ENCODE results near the gene PCDHA10. TPM values are rescaled to one million over a fixed set of nuclear protein-coding genes. Genes with fewer than 3 reads are reported as not detected.
A peak's percentile ranks its signal among the peaks of the same experiment; 100 is the strongest.
"Not testable (repeated sequence)": the region's sequence is repeated elsewhere in the genome, so short reads cannot be mapped to it uniquely, and the experiment has no call there.

PCDHA10 gene
- total and polyA plus RNA-seq, 4 experiments from 2014 or later, result not detected

GRCh38 chr5:140834439-140835008 is 21.2 kb upstream of the PCDHA10 start:
- peaks cover 9 to 15% of the 10 kb centered on the region in 2 donors for H3K27me3 Mint-ChIP-seq
- H3K27ac Mint-ChIP-seq; H3K4me3 Mint-ChIP-seq; DNase-seq; H3K27ac ChIP-seq (ENCODE audit: low read depth, low read length); H3K4me3 ChIP-seq (ENCODE audit: low read length in 2 of 2); H3K36me3 ChIP-seq (ENCODE audit: insufficient read depth, low read length); H3K27me3 ChIP-seq (ENCODE audit: insufficient read depth, low read length); H3K4me1 ChIP-seq (ENCODE audit: insufficient read depth, low read length); POLR2A ChIA-PET (ENCODE audit: partially characterized antibody); CTCF ChIA-PET (ENCODE audit: partially characterized antibody); H3K36me3 Mint-ChIP-seq; intact Hi-C loops (cut with micrococcal nuclease); H3K4me1 Mint-ChIP-seq; H3K9me3 ChIP-seq (ENCODE audit: control insufficient read depth in 1 of 2, low read length in 2 of 2): not testable (repeated sequence)
- peaks cover 0 to 45% (median 30%) of the 10 kb centered on the region in 8 donors for H3K9me3 Mint-ChIP-seq

- H3K9me3 Mint-ChIP-seq, result peaks cover 0 to 49% (median 35%) of the 10 kb centered on the region in 8 donors
- POLR2A ChIA-PET (ENCODE audit: partially characterized antibody), result no interaction called here
- no peak for DNase-seq
- Histone ChIP-seq H3K27ac (ENCODE audit: low read depth, low read length) (no peak overlapping the region), H3K9me3 (ENCODE audit: control insufficient read depth in 1 of 2, low read length in 2 of 2) (no peaks in the 10 kb centered on the region), H3K4me3 (ENCODE audit: low read length in 2 of 2) (no peak overlapping the region), H3K36me3 (ENCODE audit: insufficient read depth, low read length) (no peaks in the 10 kb centered on the region), H3K27me3 (ENCODE audit: insufficient read depth, low read length) (no peaks in the 10 kb centered on the region), H3K4me1 (ENCODE audit: insufficient read depth, low read length) (no peaks in the 10 kb centered on the region)
- H3K36me3 Mint-ChIP-seq, result peaks cover 1 to 4% of the 10 kb centered on the region in 2 donors
- H3K4me3 Mint-ChIP-seq, result no peak overlapping the region
- H3K27me3 Mint-ChIP-seq, result peaks cover 15 to 16% of the 10 kb centered on the region in 2 donors
- H3K27ac Mint-ChIP-seq, result no peak overlapping the region
- CTCF ChIA-PET (ENCODE audit: partially characterized antibody), result no interaction called here
- peaks cover 0 to 3% (median 0%) of the 10 kb centered on the region in 4 donors for H3K4me1 Mint-ChIP-seq
- intact Hi-C loops (cut with micrococcal nuclease), result no loop called here
Observed at GRCh38 chr5:140835622-140836510, 19.8 kb upstream of the PCDHA10 start.

GRCh38 chr5:140840978-140841962 is 14.4 kb upstream of the PCDHA10 start, which contains the start of gene PCDHA8:
PCDHA8 (plus strand) TSS chr5:140841187; CDS start chr5:140841322, 135 bp downstream.
- H3K4me3 ChIP-seq (ENCODE audit: low read length in 2 of 2), result no peak within 1 kb of the TSS
- Mint-ChIP-seq H3K9me3 (peaks cover 0 to 44% (median 19%) of the 10 kb centered on the region in 8 donors), H3K27ac (no peak within 1 kb of the TSS), H3K36me3 (peaks cover 0 to 1% of the 10 kb centered on the region in 2 donors), H3K4me3 (peak within 1 kb of the TSS in 3 of 8 donors; percentile 6 to 34 (median 17)), H3K27me3 (peaks cover 2 to 10% of the 10 kb centered on the region in 2 donors), H3K4me1 (no peaks in the 10 kb centered on the region)
- ChIA-PET POLR2A (ENCODE audit: partially characterized antibody) (no interaction called here), CTCF (ENCODE audit: partially characterized antibody) (no interaction called here)
- no peaks in the 10 kb centered on the region for H3K9me3 ChIP-seq (ENCODE audit: control insufficient read depth in 1 of 2, low read length in 2 of 2)
- no peaks in the 10 kb centered on the region for H3K4me1 ChIP-seq (ENCODE audit: insufficient read depth, low read length)
- H3K27me3 ChIP-seq (ENCODE audit: insufficient read depth, low read length), result no peaks in the 10 kb centered on the region
- no peaks in the 10 kb centered on the region for H3K36me3 ChIP-seq (ENCODE audit: insufficient read depth, low read length)
- no peak within 1 kb of the TSS for H3K27ac ChIP-seq (ENCODE audit: low read depth, low read length)
- intact Hi-C loops (cut with micrococcal nuclease), result no loop called here
- DNase-seq, result peak in 1 of 5 donors; percentile 8

GRCh38 chr5:140842798-140843733 is 12.6 kb upstream of the PCDHA10 start:
- Mint-ChIP-seq H3K27ac (no peak overlapping the region), H3K27me3 (peaks cover 13 to 18% of the 10 kb centered on the region in 2 donors), H3K9me3 (peaks cover 3 to 44% (median 23%) of the 10 kb centered on the region in 8 donors), H3K36me3 (peaks cover 0 to 3% of the 10 kb centered on the region in 2 donors), H3K4me1 (no peaks in the 10 kb centered on the region), H3K4me3 (no peak overlapping the region)
- Histone ChIP-seq H3K36me3 (ENCODE audit: insufficient read depth, low read length) (no peaks in the 10 kb centered on the region), H3K4me3 (ENCODE audit: low read length in 2 of 2) (no peak overlapping the region), H3K9me3 (ENCODE audit: control insufficient read depth in 1 of 2, low read length in 2 of 2) (no peaks in the 10 kb centered on the region), H3K27me3 (ENCODE audit: insufficient read depth, low read length) (no peaks in the 10 kb centered on the region), H3K27ac (ENCODE audit: low read depth, low read length) (no peak overlapping the region), H3K4me1 (ENCODE audit: insufficient read depth, low read length) (no peaks in the 10 kb centered on the region)
- POLR2A ChIA-PET (ENCODE audit: partially characterized antibody), result no interaction called here
- intact Hi-C loops (cut with micrococcal nuclease), result no loop called here
- DNase-seq, result no peak
- CTCF ChIA-PET (ENCODE audit: partially characterized antibody), result no interaction called here

- H3K27ac ChIP-seq (ENCODE audit: low read depth, low read length); H3K36me3 ChIP-seq (ENCODE audit: insufficient read depth, low read length); H3K4me3 ChIP-seq (ENCODE audit: low read length in 2 of 2); H3K4me1 Mint-ChIP-seq; intact Hi-C loops (cut with micrococcal nuclease); H3K36me3 Mint-ChIP-seq; H3K9me3 ChIP-seq (ENCODE audit: control insufficient read depth in 1 of 2, low read length in 2 of 2); CTCF ChIA-PET (ENCODE audit: partially characterized antibody); H3K27me3 ChIP-seq (ENCODE audit: insufficient read depth, low read length); POLR2A ChIA-PET (ENCODE audit: partially characterized antibody); H3K4me1 ChIP-seq (ENCODE audit: insufficient read depth, low read length); H3K4me3 Mint-ChIP-seq; DNase-seq: not testable (repeated sequence)
- peaks cover 5 to 35% (median 7%) of the 10 kb centered on the region in 8 donors for H3K9me3 Mint-ChIP-seq
- H3K27me3 Mint-ChIP-seq, result peaks cover 12 to 17% of the 10 kb centered on the region in 2 donors
- H3K27ac Mint-ChIP-seq, result peak within 1 kb of the TSS in 1 of 7 donors; percentile 48
Observed at GRCh38 chr5:140848139-140849102, 7.3 kb upstream of the PCDHA10 start, which contains the start of gene PCDHA9. PCDHA9 (plus strand) TSS chr5:140848382; CDS start chr5:140848496, 114 bp downstream.

Data from CD4-positive, alpha-beta memory T cell (primary cell).